ENCODE results near the gene SPIRE1. TPM values are rescaled to one million over a fixed set of nuclear protein-coding genes. Genes with fewer than 3 reads are reported as not detected.

Gene SPIRE1
- total RNA-seq, 4 donors from 2014 or later = 37.4 to 50.8 (median 43.0) TPM

DNA sequence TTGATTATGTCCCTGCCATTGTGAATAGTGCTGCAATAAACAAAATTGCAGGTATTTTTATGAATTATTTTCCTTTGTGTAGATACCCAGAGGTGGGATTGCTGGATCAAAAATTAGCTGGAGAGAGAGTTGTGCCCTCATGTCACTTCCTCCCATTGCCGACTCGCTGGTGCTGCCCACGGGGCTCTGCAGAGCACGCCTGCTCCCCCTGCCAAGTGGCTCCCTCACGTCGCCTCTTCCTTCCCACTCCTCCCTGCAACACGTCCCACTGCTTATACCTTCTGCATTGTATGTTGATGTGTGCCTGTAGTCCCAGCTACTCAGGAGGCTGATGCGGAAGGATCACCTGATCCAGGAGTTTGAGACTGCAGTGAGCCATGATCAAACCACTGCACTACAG, 222.0 kb downstream of the SPIRE1 start:
- H3K9me3 ChIP-seq = no peaks in the 10 kb centered on the region
- H3K36me3 ChIP-seq = peaks cover 0 to 73% of the 10 kb centered on the region in 2 donors
- no peaks in the 10 kb centered on the region for H3K4me1 ChIP-seq
- no peaks in the 10 kb centered on the region for H3K27me3 ChIP-seq
- no peak for TF ChIP-seq POLR2A (IDR thresholded peaks at IDR 0.05)
- no peak for TF ChIP-seq CTCF (IDR thresholded peaks at IDR 0.05)
- no peak for TF ChIP-seq EP300 (IDR thresholded peaks at IDR 0.05)
- no peak for TF ChIP-seq POLR2AphosphoS5 (IDR thresholded peaks at IDR 0.05)
- no peak for ATAC-seq
- H3K4me3 ChIP-seq = no peak overlapping the region
- H3K27ac ChIP-seq = no peak overlapping the region
- 96 to 98% methylated on average over 6 to 8 of the region's 8 CpGs for WGBS, 2 donors (ENCODE audit: low coverage in 1 of 2)

- H3K27me3 ChIP-seq = no peaks in the 10 kb centered on the region
- no peaks in the 10 kb centered on the region for H3K9me3 ChIP-seq
- peaks cover 0 to 78% of the 10 kb centered on the region in 2 donors for H3K36me3 ChIP-seq
- WGBS, 2 donors (ENCODE audit: low coverage in 1 of 2) = 100% methylated on average over 1 of the region's 14 CpGs
- no peak for TF ChIP-seq CTCF (IDR thresholded peaks at IDR 0.05)
- TF ChIP-seq POLR2A (IDR thresholded peaks at IDR 0.05) = no peak
- no peaks in the 10 kb centered on the region for H3K4me1 ChIP-seq
- no peak for ATAC-seq
- H3K4me3 ChIP-seq = no peak overlapping the region
- no peak overlapping the region for H3K27ac ChIP-seq
Measured at GRCh38 chr18:12434541-12434929, 223.4 kb downstream of the SPIRE1 start.

DNA sequence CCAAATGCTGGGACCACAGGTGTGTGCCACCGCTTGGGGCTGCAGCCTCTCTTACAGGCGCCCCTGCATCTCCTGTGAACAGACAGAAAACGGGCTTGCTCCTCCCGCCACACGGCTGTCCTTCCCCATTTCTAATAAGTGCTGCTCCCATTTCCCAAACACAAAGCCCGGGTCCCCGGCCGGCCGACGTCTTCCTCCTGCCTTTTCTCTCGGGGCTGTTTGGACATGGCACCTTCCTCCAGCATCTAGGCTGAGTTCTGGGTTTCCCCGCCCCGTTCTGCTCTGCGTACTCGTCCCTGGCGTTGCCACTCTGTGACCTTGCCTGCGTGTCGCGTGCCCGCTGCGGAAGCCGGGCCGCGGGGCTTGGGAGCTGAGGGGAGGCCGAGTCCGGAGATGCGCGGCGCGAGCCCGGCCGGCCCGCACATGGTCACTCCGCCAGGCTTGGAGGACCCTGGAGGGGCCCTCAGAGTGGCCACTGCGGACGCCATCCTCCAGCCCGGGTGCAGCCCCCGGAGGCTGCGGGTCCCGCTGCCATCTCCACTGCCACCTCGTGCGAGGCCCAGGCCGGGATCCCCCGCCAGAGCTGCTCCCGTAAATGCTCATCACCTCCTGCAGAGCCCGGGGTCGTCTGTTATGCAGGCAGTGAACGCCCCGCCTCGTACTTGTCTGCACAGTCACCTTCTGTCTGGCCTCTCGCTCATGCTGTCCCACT, 223.9 kb downstream of the SPIRE1 start:
- no peak for ATAC-seq
- Histone ChIP-seq H3K36me3 (peaks cover 0 to 78% of the 10 kb centered on the region in 2 donors), H3K4me3 (no peak overlapping the region), H3K27me3 (no peaks in the 10 kb centered on the region), H3K9me3 (no peaks in the 10 kb centered on the region), H3K27ac (no peak overlapping the region), H3K4me1 (no peaks in the 10 kb centered on the region)
- TF ChIP-seq POLR2A (IDR thresholded peaks at IDR 0.05) (no peak), EP300 (IDR thresholded peaks at IDR 0.05) (no peak), POLR2AphosphoS5 (IDR thresholded peaks at IDR 0.05) (no peak), CTCF (IDR thresholded peaks at IDR 0.05) (no peak)
- 93% methylated on average over 6 of the region's 51 CpGs; no CpG with 5 or more reads in 1 of the 2 donors for WGBS, 2 donors (ENCODE audit: low coverage in 1 of 2)

- Histone ChIP-seq H3K27me3 (no peaks in the 10 kb centered on the region), H3K36me3 (peaks cover 0 to 78% of the 10 kb centered on the region in 2 donors), H3K27ac (no peak overlapping the region), H3K4me3 (no peak overlapping the region), H3K4me1 (no peaks in the 10 kb centered on the region), H3K9me3 (peaks cover 0 to under 1% (median 0%) of the 10 kb centered on the region in 3 donors)
- 92 to 99% methylated on average over 9 to 13 of the region's 31 CpGs for WGBS, 2 donors (ENCODE audit: low coverage in 1 of 2)
- TF ChIP-seq POLR2A (IDR thresholded peaks at IDR 0.05) (no peak), POLR2AphosphoS5 (IDR thresholded peaks at IDR 0.05) (no peak), CTCF (IDR thresholded peaks at IDR 0.05) (no peak), EP300 (IDR thresholded peaks at IDR 0.05) (no peak)
- ATAC-seq = no peak
Measured at GRCh38 chr18:12432881-12433280, 225.0 kb downstream of the SPIRE1 start.

- TF ChIP-seq CTCF (IDR thresholded peaks at IDR 0.05) (no peak), POLR2AphosphoS5 (IDR thresholded peaks at IDR 0.05) (no peak)
- Histone ChIP-seq H3K9me3 (peaks cover 0 to 7% (median 0%) of the 10 kb centered on the region in 3 donors), H3K4me3 (no peak overlapping the region), H3K4me1 (no peaks in the 10 kb centered on the region), H3K27ac (no peak overlapping the region), H3K27me3 (no peaks in the 10 kb centered on the region), H3K36me3 (peaks cover 0 to 85% of the 10 kb centered on the region in 2 donors)
- no peak for ATAC-seq
- 98 to 99% methylated on average over 13 to 15 of the region's 22 CpGs for WGBS, 2 donors (ENCODE audit: low coverage in 1 of 2)
Measured at GRCh38 chr18:12432196-12432595, 225.7 kb downstream of the SPIRE1 start.
